HEK293T (cell line): ENCODE measurements around the gene DRD1.

ENCODE experiments used
- FOXA1 ChIP-seq: fragments of 450-650 bp; IDR thresholded peaks from 2 replicates; pipeline ENCODE4 v1.6.1; 2016; ENCODE audit warnings: mild to moderate bottlenecking
- FOXK2 ChIP-seq: fragments of 450-650 bp; IDR thresholded peaks from 2 replicates; pipeline ENCODE4 v1.6.1; 2016; ENCODE audit warnings: mild to moderate bottlenecking
- FOXM1 ChIP-seq: fragments of 450-650 bp; IDR thresholded peaks from 2 replicates; pipeline ENCODE4 v1.6.1; 2017; ENCODE audit warnings: mild to moderate bottlenecking, borderline replicate concordance
- HDGF ChIP-seq: fragments of 450-650 bp; IDR thresholded peaks from 2 replicates; pipeline ENCODE4 v1.6.1; 2017; ENCODE audit warnings: antibody characterized with exemption, borderline replicate concordance
- L3MBTL2 ChIP-seq: fragments of 450-650 bp; conservative IDR thresholded peaks from 2 replicates; pipeline ENCODE4 v1.6.1; 2016; ENCODE audit warnings: mild to moderate bottlenecking
- PKNOX1 ChIP-seq: fragments of 450-650 bp; IDR thresholded peaks from 2 replicates; pipeline ENCODE4 v1.6.1; 2016
- SP1 ChIP-seq: fragments of 450-650 bp; IDR thresholded peaks from 2 replicates; pipeline ENCODE4 v1.6.1; 2017
- SUZ12 ChIP-seq: fragments of 450-650 bp; IDR thresholded peaks from 2 replicates; pipeline ENCODE4 v1.6.1; 2016; ENCODE audit warnings: mild to moderate bottlenecking
- TARDBP ChIP-seq: fragments of 450-650 bp; IDR thresholded peaks from 2 replicates; pipeline ENCODE4 v1.6.1; 2016
- ZNF384 ChIP-seq: fragments of 450-650 bp; IDR thresholded peaks from 2 replicates; pipeline ENCODE4 v1.6.1; 2016

- no peak for TF ChIP-seq FOXM1
- no peak for TF ChIP-seq L3MBTL2
- TF ChIP-seq ZNF384, result no peak
- no peak for TF ChIP-seq FOXA1
- TF ChIP-seq SUZ12, result no peak
- TF ChIP-seq SP1, result no peak
- TF ChIP-seq FOXK2, result no peak
- TF ChIP-seq TARDBP, result no peak
- no peak for TF ChIP-seq PKNOX1
- no peak for TF ChIP-seq HDGF
These were observed 20.3 kb upstream of the DRD1 start for GRCh38 chr5:175464074-175464941.
